ENCODE results near the gene ZNF519.
"Not testable (repeated sequence)": the region's sequence is repeated elsewhere in the genome, so short reads cannot be mapped to it uniquely, and the experiment has no call there.

Gene ZNF519

GRCh38 chr18:14143871-14144627 is 11.8 kb upstream of the ZNF519 start:
- H3K27ac Mint-ChIP-seq (ENCODE audit: low read depth); H3K36me3 Mint-ChIP-seq (ENCODE audit: insufficient read depth); H3K4me1 Mint-ChIP-seq; H3K9me3 Mint-ChIP-seq; ATAC-seq (replicated peaks; ENCODE audit: extremely low read depth, poor library complexity, severe bottlenecking); H3K27me3 Mint-ChIP-seq; H3K4me3 Mint-ChIP-seq; DNase-seq (ENCODE audit: low spot score in 2 of 2): not testable (repeated sequence)

- H3K4me1 Mint-ChIP-seq; H3K4me3 Mint-ChIP-seq; H3K36me3 Mint-ChIP-seq (ENCODE audit: insufficient read depth); DNase-seq (ENCODE audit: low spot score in 2 of 2); ATAC-seq (replicated peaks; ENCODE audit: extremely low read depth, poor library complexity, severe bottlenecking); H3K27ac Mint-ChIP-seq (ENCODE audit: low read depth); H3K27me3 Mint-ChIP-seq; H3K9me3 Mint-ChIP-seq: not testable (repeated sequence)
Measured at GRCh38 chr18:14143396-14143795, 11.2 kb upstream of the ZNF519 start.

GRCh38 chr18:14142177-14142576 is 9.9 kb upstream of the ZNF519 start:
- not testable (repeated sequence) for DNase-seq (ENCODE audit: low spot score in 2 of 2); H3K36me3 Mint-ChIP-seq (ENCODE audit: insufficient read depth); H3K4me3 Mint-ChIP-seq; H3K4me1 Mint-ChIP-seq; H3K27ac Mint-ChIP-seq (ENCODE audit: low read depth); ATAC-seq (replicated peaks; ENCODE audit: extremely low read depth, poor library complexity, severe bottlenecking); H3K9me3 Mint-ChIP-seq
- H3K27me3 Mint-ChIP-seq = peaks cover 11% of the 10 kb centered on the region

GRCh38 chr18:14139583-14139982 is 7.3 kb upstream of the ZNF519 start:
- H3K27ac Mint-ChIP-seq (ENCODE audit: low read depth); H3K9me3 Mint-ChIP-seq; H3K4me3 Mint-ChIP-seq; ATAC-seq (replicated peaks; ENCODE audit: extremely low read depth, poor library complexity, severe bottlenecking); DNase-seq (ENCODE audit: low spot score in 2 of 2); H3K4me1 Mint-ChIP-seq; H3K36me3 Mint-ChIP-seq (ENCODE audit: insufficient read depth): not testable (repeated sequence)
- peaks cover 11% of the 10 kb centered on the region for H3K27me3 Mint-ChIP-seq

GRCh38 chr18:14137971-14138370 is 5.7 kb upstream of the ZNF519 start:
- not testable (repeated sequence) for DNase-seq (ENCODE audit: low spot score in 2 of 2); H3K4me3 Mint-ChIP-seq; ATAC-seq (replicated peaks; ENCODE audit: extremely low read depth, poor library complexity, severe bottlenecking); H3K4me1 Mint-ChIP-seq; H3K36me3 Mint-ChIP-seq (ENCODE audit: insufficient read depth); H3K9me3 Mint-ChIP-seq; H3K27ac Mint-ChIP-seq (ENCODE audit: low read depth)
- peaks cover 11% of the 10 kb centered on the region for H3K27me3 Mint-ChIP-seq

GRCh38 chr18:14131696-14132270 is 452 bp downstream of the ZNF519 start:
- H3K27me3 Mint-ChIP-seq; DNase-seq (ENCODE audit: low spot score in 2 of 2); H3K9me3 Mint-ChIP-seq: not testable (repeated sequence)
- H3K4me1 Mint-ChIP-seq = peaks cover 14% of the 10 kb centered on the region
- peaks cover 10% of the 10 kb centered on the region for H3K36me3 Mint-ChIP-seq (ENCODE audit: insufficient read depth)
- peak overlapping the region; percentile 76 for H3K27ac Mint-ChIP-seq (ENCODE audit: low read depth)
- ATAC-seq (replicated peaks; ENCODE audit: extremely low read depth, poor library complexity, severe bottlenecking) = peak; percentile 38
- H3K4me3 Mint-ChIP-seq = peak overlapping the region; percentile 86

- ATAC-seq (replicated peaks; ENCODE audit: extremely low read depth, poor library complexity, severe bottlenecking); DNase-seq (ENCODE audit: low spot score in 2 of 2); H3K9me3 Mint-ChIP-seq; H3K27ac Mint-ChIP-seq (ENCODE audit: low read depth); H3K27me3 Mint-ChIP-seq: not testable (repeated sequence)
- peak overlapping the region; percentile 86 for H3K4me3 Mint-ChIP-seq
- peaks cover 10% of the 10 kb centered on the region for H3K36me3 Mint-ChIP-seq (ENCODE audit: insufficient read depth)
- peaks cover 14% of the 10 kb centered on the region for H3K4me1 Mint-ChIP-seq
Measured at GRCh38 chr18:14130804-14131203, 1.4 kb downstream of the ZNF519 start.

- ATAC-seq (replicated peaks; ENCODE audit: extremely low read depth, poor library complexity, severe bottlenecking) (no peak), DNase-seq (ENCODE audit: low spot score in 2 of 2) (no peak)
- no peaks in the 10 kb centered on the region for H3K9me3 Mint-ChIP-seq
- no peak overlapping the region for H3K27ac Mint-ChIP-seq (ENCODE audit: low read depth)
- H3K4me1 Mint-ChIP-seq = peaks cover 7% of the 10 kb centered on the region
- no peaks in the 10 kb centered on the region for H3K27me3 Mint-ChIP-seq
- H3K4me3 Mint-ChIP-seq = no peak overlapping the region
- H3K36me3 Mint-ChIP-seq (ENCODE audit: insufficient read depth) = peaks cover 6% of the 10 kb centered on the region
Measured at GRCh38 chr18:14124689-14125088, 7.5 kb downstream of the ZNF519 start.

GRCh38 chr18:14122097-14122496 is 10.1 kb downstream of the ZNF519 start:
- Mint-ChIP-seq H3K9me3 (no peaks in the 10 kb centered on the region), H3K27me3 (no peaks in the 10 kb centered on the region), H3K27ac (ENCODE audit: low read depth) (no peak overlapping the region), H3K4me3 (no peak overlapping the region), H3K36me3 (ENCODE audit: insufficient read depth) (peaks cover 4% of the 10 kb centered on the region), H3K4me1 (no peaks in the 10 kb centered on the region)
- DNase-seq (ENCODE audit: low spot score in 2 of 2) (no peak), ATAC-seq (replicated peaks; ENCODE audit: extremely low read depth, poor library complexity, severe bottlenecking) (no peak)

GRCh38 chr18:14120926-14121325 is 11.3 kb downstream of the ZNF519 start:
- Mint-ChIP-seq H3K4me1 (no peaks in the 10 kb centered on the region), H3K9me3 (no peaks in the 10 kb centered on the region), H3K27me3 (no peaks in the 10 kb centered on the region), H3K27ac (ENCODE audit: low read depth) (no peak overlapping the region), H3K36me3 (ENCODE audit: insufficient read depth) (peaks cover 4% of the 10 kb centered on the region), H3K4me3 (no peak overlapping the region)
- DNase-seq (ENCODE audit: low spot score in 2 of 2) (no peak), ATAC-seq (replicated peaks; ENCODE audit: extremely low read depth, poor library complexity, severe bottlenecking) (no peak)

- Mint-ChIP-seq H3K4me3 (no peak overlapping the region), H3K36me3 (ENCODE audit: insufficient read depth) (no peaks in the 10 kb centered on the region), H3K27me3 (no peaks in the 10 kb centered on the region), H3K9me3 (no peaks in the 10 kb centered on the region), H3K27ac (ENCODE audit: low read depth) (no peak overlapping the region), H3K4me1 (no peaks in the 10 kb centered on the region)
- DNase-seq (ENCODE audit: low spot score in 2 of 2) (no peak), ATAC-seq (replicated peaks; ENCODE audit: extremely low read depth, poor library complexity, severe bottlenecking) (no peak)
Measured at GRCh38 chr18:14117606-14118005, 14.6 kb downstream of the ZNF519 start.

GRCh38 chr18:14106906-14107305 is 25.3 kb downstream of the ZNF519 start:
- Mint-ChIP-seq H3K4me3 (no peak overlapping the region), H3K27me3 (no peaks in the 10 kb centered on the region), H3K4me1 (no peaks in the 10 kb centered on the region), H3K27ac (ENCODE audit: low read depth) (no peak overlapping the region), H3K9me3 (peaks cover 21% of the 10 kb centered on the region), H3K36me3 (ENCODE audit: insufficient read depth) (no peaks in the 10 kb centered on the region)
- no peak for ATAC-seq (replicated peaks; ENCODE audit: extremely low read depth, poor library complexity, severe bottlenecking)
- no peak for DNase-seq (ENCODE audit: low spot score in 2 of 2)

Data from central memory CD8-positive, alpha-beta T cell (primary cell).